ENCODE data around the gene EIF3A.

The EIF3A gene

GRCh38 chr10:118994321-118994720 lies 86.3 kb downstream of the EIF3A start:
- Histone ChIP-seq H3K4me3 (ENCODE audit: low read depth, low read length) (no peak overlapping the region), H3K9me3 (ENCODE audit: severe bottlenecking) (no peaks in the 10 kb centered on the region), H3K27me3 (ENCODE audit: insufficient read depth, low read depth, severe bottlenecking) (no peaks in the 10 kb centered on the region), H3K36me3 (no peaks in the 10 kb centered on the region), H3K27ac (no peak overlapping the region)
- no peak for TF ChIP-seq CTCF (IDR thresholded peaks at IDR 0.05; ENCODE audit: low read depth, low read length)
- no peak for DNase-seq

GRCh38 chr10:118993214-118993613 lies 87.4 kb downstream of the EIF3A start:
- H3K27me3 ChIP-seq (ENCODE audit: insufficient read depth, low read depth, severe bottlenecking): no peaks in the 10 kb centered on the region
- no peaks in the 10 kb centered on the region for H3K36me3 ChIP-seq
- no peaks in the 10 kb centered on the region for H3K9me3 ChIP-seq (ENCODE audit: severe bottlenecking)
- no peak for DNase-seq
- TF ChIP-seq CTCF (IDR thresholded peaks at IDR 0.05; ENCODE audit: low read depth, low read length): no peak
- H3K27ac ChIP-seq: no peak overlapping the region
- no peak overlapping the region for H3K4me3 ChIP-seq (ENCODE audit: low read depth, low read length)

GRCh38 chr10:118992496-118992895 lies 88.1 kb downstream of the EIF3A start:
- H3K27ac ChIP-seq: no peak overlapping the region
- no peaks in the 10 kb centered on the region for H3K9me3 ChIP-seq (ENCODE audit: severe bottlenecking)
- no peaks in the 10 kb centered on the region for H3K36me3 ChIP-seq
- H3K4me3 ChIP-seq (ENCODE audit: low read depth, low read length): no peak overlapping the region
- no peaks in the 10 kb centered on the region for H3K27me3 ChIP-seq (ENCODE audit: insufficient read depth, low read depth, severe bottlenecking)
- DNase-seq: no peak
- TF ChIP-seq CTCF (IDR thresholded peaks at IDR 0.05; ENCODE audit: low read depth, low read length): no peak

- H3K27me3 ChIP-seq (ENCODE audit: insufficient read depth, low read depth, severe bottlenecking): no peaks in the 10 kb centered on the region
- no peaks in the 10 kb centered on the region for H3K9me3 ChIP-seq (ENCODE audit: severe bottlenecking)
- H3K27ac ChIP-seq: no peak overlapping the region
- no peaks in the 10 kb centered on the region for H3K36me3 ChIP-seq
- H3K4me3 ChIP-seq (ENCODE audit: low read depth, low read length): no peak overlapping the region
- TF ChIP-seq CTCF (IDR thresholded peaks at IDR 0.05; ENCODE audit: low read depth, low read length): no peak
- DNase-seq: no peak
Observed at GRCh38 chr10:118990326-118990725, 90.3 kb downstream of the EIF3A start.

GRCh38 chr10:118986815-118987790 lies 93.5 kb downstream of the EIF3A start:
- Histone ChIP-seq H3K27ac (no peak overlapping the region), H3K27me3 (ENCODE audit: insufficient read depth, low read depth, severe bottlenecking) (no peaks in the 10 kb centered on the region), H3K36me3 (no peaks in the 10 kb centered on the region), H3K9me3 (ENCODE audit: severe bottlenecking) (peaks cover 4% of the 10 kb centered on the region), H3K4me3 (ENCODE audit: low read depth, low read length) (no peak overlapping the region)
- DNase-seq: no peak
- TF ChIP-seq CTCF (IDR thresholded peaks at IDR 0.05; ENCODE audit: low read depth, low read length): no peak
